GM18870 (cell line): ENCODE data around the gene TOPORS.
"Not testable (repeated sequence)": the region's sequence is repeated elsewhere in the genome, so short reads cannot be mapped to it uniquely, and the experiment has no call there.

Experiments used
- ATAC-seq: cut with Tn5 transposase; IDR thresholded peaks from one replicate; pipeline ENCODE4 v1.9.1; 2021; ENCODE audit warnings: moderate library complexity; ENCODE audit not compliant: unreplicated experiment

TOPORS gene

GRCh38 chr9:32552172-32552872 lies at the start of gene TOPORS, which contains the start of gene SMIM27:
TSS of gene TOPORS (minus strand) at chr9:32552586. CDS start at chr9:32552436, 150 bp downstream.
TSS of gene SMIM27 (plus strand) at chr9:32552327. CDS start at chr9:32552435, 108 bp downstream.
- ATAC-seq: peak; percentile 60

DNA sequence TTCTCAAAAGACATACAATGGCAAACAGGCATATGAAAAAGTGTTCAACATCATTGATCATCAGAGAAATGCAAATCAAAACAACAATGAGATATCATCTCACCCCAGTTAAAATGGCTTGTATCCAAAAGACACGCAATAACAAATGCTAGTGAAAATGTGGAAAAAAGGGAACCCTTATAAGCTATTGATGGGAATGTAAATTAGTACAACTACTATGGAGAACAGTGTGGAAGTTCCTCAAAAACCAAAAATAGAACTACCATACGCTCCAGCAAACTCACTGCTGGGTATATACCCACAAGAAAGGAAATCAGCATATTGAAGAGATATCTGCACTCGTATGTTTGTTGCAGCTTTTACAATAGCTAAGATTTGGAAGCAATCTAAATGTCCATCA lies 46.6 kb upstream of the TOPORS start:
- ATAC-seq: not testable (repeated sequence)

DNA sequence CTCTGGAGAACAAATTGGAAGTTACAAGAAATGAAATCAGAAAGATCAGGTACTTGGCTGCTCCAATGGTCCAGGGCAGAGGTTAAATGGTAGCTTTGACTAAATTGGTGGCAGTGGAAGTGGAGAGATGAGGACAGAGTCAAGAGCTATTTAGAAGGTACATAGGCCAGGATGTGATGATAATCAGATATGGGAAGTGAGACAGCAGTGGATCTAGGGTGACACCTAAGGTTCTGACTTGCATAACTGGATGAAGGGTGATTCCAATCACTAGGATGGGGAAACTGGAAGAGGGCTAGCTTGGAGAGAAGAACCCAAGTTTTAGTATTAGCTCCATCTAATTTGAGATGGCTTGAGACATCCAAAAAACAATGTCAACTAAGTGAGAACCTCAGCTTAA lies 44.5 kb upstream of the TOPORS start:
- no peak for ATAC-seq

DNA sequence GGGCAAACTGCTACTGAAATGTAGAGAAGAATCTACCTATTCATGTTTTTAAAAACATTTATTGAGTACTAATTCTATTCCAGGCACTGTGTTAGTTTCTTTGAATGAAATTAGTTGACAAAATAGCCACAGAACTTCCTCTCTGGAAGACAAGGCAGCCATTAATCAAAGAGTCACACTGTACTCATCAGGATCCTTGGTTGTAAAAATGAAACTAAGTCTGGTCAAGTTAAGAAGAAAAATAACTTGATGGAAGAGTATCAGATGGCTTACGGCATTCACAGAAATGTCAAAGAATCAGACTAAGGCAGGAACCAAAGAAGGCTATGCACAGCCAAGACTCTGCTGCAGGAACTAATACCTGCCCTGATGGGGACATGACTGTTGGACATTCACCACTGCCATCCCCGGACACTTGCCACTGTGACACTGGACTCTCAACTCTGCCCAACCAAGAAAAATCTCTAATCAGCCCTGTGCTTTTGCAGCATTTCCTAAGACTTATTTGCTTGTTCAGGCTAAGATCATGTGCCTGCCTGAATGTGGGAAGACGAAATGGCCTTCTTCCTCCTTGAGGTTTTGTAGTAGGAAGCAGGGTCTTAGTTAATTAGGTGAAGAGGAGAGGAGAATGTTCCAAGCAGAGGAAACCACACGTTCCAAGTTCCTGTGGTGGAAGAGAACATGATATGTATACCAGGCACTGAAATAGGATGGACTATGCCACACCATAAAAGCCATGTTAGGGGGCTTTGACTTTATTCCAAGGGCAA lies 43.9 kb upstream of the TOPORS start:
- ATAC-seq: no peak

- no peak for ATAC-seq
These were observed 38.5 kb upstream of the TOPORS start for GRCh38 chr9:32590898-32591297.

DNA sequence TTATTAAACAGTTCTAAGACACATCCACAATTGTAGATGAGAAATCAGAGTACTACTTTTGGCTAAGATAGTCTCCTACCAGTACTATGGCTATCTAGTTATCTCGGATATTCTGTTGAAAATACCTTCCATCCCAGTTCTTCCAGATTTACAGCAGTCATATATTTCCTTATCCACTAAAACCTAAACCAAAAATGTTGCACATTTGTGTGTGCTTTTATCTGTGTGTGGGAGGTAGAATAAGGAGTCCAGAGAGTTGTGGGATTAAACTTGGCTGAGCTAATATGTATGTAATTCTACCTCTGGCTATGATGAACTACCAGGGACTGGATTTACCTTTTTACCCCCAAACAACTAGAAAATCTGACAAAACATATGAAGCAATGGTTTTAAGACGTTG lies 38.1 kb upstream of the TOPORS start:
- no peak for ATAC-seq

DNA sequence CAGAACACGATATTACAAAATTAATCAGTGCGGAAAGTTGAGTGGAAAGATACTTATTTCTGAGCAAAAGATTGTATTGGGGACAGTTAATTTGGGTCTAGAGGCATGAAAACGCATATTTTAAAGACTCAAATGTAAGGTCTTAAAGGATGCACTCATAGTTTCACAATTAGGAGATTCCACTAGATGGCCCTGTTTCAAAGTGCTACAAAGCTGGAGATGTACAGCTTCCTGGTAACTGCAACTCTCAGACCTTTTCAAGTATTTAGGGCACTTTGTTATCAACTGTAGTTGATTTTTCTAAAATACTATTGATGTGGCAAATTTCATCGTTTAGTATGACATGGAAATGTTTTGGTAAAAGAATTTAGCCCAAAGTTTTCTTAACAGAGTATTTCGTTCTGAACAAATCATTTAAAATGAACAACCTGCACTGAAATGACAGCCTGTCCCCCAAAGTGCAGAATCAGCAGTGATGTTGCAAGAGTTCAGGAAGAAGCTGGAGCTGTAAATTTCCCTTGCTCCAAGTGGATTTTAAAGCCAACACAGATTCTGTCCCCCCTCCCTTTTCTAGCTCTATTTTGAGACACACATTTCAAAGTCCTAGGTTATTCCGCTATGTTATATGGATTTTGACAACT lies 36.8 kb upstream of the TOPORS start:
- ATAC-seq: peak; percentile 65

DNA sequence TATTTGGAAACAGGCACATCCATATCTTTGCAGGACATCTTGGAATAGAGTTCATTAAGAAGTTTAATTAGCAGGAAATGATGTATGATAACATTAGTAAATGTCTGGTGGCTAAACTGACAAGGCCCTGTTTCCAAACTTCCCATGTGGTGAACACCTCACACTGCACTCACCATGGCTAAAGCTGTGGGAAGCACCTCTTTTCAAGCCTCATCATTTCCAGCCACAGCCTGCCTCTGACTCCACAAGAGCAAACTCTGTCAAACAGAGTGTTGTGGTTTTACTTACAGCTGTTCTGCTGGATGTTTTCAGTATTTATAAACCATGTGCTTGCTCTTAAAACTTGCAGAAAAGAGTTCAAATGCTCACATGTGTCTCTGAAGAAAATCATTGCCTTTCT lies 35.5 kb upstream of the TOPORS start:
- no peak for ATAC-seq

- no peak for ATAC-seq
These were observed 32.4 kb upstream of the TOPORS start for GRCh38 chr9:32584784-32585183.

DNA sequence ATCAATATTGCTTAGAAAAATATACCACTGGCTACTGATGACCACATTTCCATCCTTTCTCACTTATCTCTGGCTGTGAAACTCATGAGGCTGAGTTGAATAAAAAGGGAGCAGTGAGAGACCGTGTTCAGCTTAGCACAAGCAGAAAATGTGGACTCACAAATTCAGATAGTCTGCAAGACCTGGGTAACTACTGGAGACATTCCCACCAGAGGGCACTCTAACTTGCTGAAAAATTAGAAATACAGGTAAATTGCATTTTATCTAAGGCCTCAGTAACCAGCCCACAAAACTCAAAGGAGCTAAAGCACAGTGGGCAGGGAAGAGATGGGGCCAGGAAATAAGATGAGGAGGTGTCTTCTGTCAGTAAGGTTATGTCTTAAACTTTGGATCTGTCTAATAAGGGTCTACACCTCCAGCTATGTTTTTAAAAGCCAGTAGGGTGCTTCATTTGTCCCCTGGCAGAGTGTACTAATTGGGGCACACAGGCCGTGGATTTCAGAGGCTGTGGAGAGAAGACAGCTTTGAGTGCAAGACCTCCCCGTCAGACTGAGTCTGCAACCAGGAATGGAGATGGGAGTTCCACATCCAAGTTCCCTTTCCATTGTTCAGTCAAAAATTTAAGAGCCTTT lies 29.2 kb upstream of the TOPORS start:
- peak; percentile 55 for ATAC-seq

GRCh38 chr9:32580631-32581300 lies 28.4 kb upstream of the TOPORS start:
- no peak for ATAC-seq

- no peak for ATAC-seq
These were observed 27.4 kb upstream of the TOPORS start for GRCh38 chr9:32579706-32580331.

DNA sequence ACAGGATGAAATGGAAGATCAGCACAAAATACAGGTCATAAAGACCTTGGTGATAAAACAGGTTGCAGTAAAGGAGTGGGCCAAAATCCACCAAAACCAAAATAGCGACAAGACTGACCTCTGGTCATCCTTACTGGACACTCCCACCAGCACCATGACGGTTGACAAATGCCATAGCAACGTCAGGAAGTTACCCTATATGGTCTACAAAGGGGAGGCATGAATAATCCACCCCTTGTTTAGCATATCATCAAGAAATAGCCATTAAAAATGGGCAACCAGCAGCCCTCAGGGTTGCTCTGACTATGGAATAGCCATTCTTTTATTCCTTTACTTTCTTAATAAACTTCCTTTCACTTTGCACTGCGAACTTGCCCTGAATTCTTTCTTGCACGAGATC lies 26.6 kb upstream of the TOPORS start:
- ATAC-seq: no peak

- no peak for ATAC-seq
These were observed 24.9 kb upstream of the TOPORS start for GRCh38 chr9:32577316-32577715.

DNA sequence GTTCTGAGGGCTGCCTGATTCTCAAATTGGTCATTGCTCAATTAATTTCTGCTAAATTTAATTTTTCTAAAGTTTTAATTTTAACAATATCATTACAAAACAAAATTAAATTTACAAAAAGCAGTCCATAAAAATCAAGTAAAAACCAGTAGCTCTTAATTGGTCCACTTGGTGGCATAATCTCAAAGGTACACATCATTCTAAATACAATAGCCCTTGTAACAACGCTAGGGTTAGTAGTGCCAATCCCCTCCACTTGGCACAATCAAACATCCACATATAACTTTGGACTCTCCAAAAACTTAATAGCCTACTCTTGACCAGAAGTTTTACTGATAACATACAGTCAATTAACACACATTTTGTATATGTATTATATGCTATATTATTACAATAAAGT lies 22.5 kb upstream of the TOPORS start:
- ATAC-seq: no peak

DNA sequence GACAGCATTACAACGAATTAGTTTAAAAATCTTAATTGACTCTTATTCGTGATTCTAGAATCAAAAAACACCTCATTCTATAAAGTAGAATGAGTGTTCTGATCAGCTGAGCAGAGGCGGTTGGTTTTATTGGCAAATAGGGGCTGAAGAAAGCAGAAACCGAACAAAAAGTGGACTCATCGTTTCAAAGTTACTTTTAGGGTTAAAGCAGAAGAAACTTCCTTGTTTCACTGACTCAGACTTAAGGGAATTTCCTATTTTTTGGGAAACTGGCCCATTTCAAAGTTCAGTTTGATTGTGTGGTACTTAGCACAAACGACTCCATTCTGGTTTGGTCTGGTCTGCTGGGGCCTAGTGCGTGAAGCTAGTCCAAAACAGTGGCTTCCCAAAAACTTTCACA lies 21.4 kb upstream of the TOPORS start:
- ATAC-seq: no peak

- peak; percentile 75 for ATAC-seq
These were observed 20.6 kb upstream of the TOPORS start, which contains the start of gene NDUFB6 for GRCh38 chr9:32572900-32573523. TSS of gene NDUFB6 (minus strand) at chr9:32573159. CDS start at chr9:32573060, 99 bp downstream.

DNA sequence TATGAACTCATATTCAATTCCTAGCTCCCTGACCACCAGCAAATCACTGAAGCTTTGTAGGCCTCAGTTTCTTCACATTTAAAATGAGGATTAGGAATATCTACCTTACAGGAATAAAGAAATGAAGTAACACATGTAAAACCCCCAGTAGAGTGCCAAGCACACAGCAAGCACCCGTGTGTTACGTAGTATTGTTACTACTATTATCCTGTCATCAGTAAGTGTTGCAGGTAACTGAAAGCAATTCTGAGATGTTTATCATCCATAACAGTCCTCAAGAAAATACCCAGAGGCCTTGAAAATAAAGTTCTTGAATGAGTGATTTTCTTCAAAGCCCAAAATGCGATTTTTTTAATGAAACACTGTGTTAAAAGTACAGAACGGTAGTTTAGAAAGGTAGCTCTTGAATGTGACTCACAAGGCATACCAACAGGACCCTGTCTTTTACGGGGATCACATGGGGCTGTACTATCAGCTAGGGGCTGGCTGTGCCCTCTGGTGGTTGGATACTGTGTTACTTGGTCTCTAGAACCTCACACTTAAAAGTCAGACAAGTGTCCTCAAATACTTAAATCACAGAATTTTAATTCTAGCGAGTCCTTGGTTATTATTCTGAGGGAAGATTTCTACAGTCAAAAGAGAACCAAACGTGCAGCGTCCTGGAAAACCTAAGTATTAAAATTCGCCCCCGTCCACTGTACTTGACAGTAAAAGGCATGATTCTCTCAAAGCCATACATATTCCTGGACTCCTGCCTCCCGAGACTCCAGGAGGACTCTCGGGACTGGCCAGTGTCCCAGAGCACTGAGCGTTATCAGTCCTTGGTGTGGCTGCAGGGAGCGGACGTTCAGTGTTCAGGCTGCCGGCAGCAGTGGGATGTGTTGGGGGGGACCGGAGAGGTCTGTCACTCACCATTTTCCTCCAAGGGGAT lies 19.8 kb upstream of the TOPORS start:
- ATAC-seq: peak; percentile 91

DNA sequence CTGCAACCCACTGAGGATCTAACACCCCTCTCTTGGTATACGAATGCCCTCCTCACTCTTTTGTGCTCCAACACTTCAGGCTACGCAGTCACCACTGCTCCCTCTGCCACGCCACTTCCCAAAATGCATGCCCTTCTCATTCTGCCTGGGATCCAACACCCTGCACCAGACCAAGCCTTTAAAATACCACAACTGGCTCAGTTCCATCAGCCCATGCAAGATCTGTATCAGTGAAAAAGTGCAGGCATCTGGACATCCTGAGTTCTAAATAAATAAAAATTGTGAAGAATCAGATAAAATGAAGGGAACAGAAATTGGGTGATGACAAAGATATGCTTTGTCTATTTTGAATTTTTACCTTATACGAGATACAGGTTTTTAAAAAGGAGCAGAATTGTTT lies 17.9 kb upstream of the TOPORS start:
- ATAC-seq: no peak
